SK-N-SH (cell line): ENCODE data around the gene RIT1. TPM values are rescaled to one million over a fixed set of nuclear protein-coding genes. Genes with fewer than 3 reads are reported as not detected.

ENCODE experiments used
- CTCF ChIA-PET: fragments of 300-600, 350-600 bp; formaldehyde crosslinking; extraction: SDS; loops from one replicate; lab custom pipeline; 2021; lab: Yijun Ruan, JAX
- POLR2A ChIA-PET: fragments of 350-600 bp; sonication (Branson Sonifier 250); formaldehyde crosslinking; extraction: SDS; loops from one replicate; lab custom pipeline; 2020; ENCODE audit warnings: antibody characterized with exemption, inconsistent platforms; lab: Yijun Ruan, JAX
- DNase-seq: peaks from one replicate; pipeline ENCODE4 v3.0.0; 2012
- H2AFZ ChIP-seq: fragments of 200-600 bp; sonication (generic); 2 replicates; pipeline ENCODE4 v1.8.1; 2016; ENCODE audit warnings: antibody characterized with exemption, mild to moderate bottlenecking, low read depth
- H3F3A ChIP-seq: fragments of 200-600 bp; sonication (generic); replicated peaks from 2 replicates; pipeline ENCODE3; 2016; ENCODE audit warnings: antibody characterized with exemption, mild to moderate bottlenecking; ENCODE audit not compliant: insufficient read depth
- H3K27ac ChIP-seq, 2 experiments: fragments of 200-500 bp in 1 of 2; fragments of 200-600 bp in 1 of 2; sonication (Bioruptor generic) in 1 of 2; sonication (generic), shearing (Covaris generic) in 1 of 2; 2 replicates each; pipeline versions ENCODE4 v1.5.1 to v1.6.1; 2014 to 2016; ENCODE audit warnings: low read depth in 2 of 2, inconsistent platforms in 1 of 2, low read length in 1 of 2, mild to moderate bottlenecking in 1 of 2, mixed read lengths in 1 of 2
- H3K27me3 ChIP-seq: fragments of 200-600 bp; sonication (generic), shearing (Covaris generic); 2 replicates; pipeline ENCODE4 v1.6.1; 2016; ENCODE audit warnings: mixed run types; ENCODE audit not compliant: insufficient read depth
- H3K36me3 ChIP-seq, 2 experiments: fragments of 200-500 bp in 1 of 2; fragments of 200-600 bp in 1 of 2; sonication (Bioruptor generic) in 1 of 2; sonication (generic) in 1 of 2; replicated peaks in 1 of 2; 2 replicates each; pipeline versions ENCODE3 to v1.5.1; 2014 to 2016; ENCODE audit warnings: low read length in 1 of 2, mild to moderate bottlenecking in 1 of 2; ENCODE audit not compliant: insufficient read depth in 2 of 2, control insufficient read depth in 1 of 2
- H3K4me1 ChIP-seq, 2 experiments: fragments of 200-500 bp in 1 of 2; fragments of 200-600 bp in 1 of 2; sonication (Bioruptor generic) in 1 of 2; sonication (generic), shearing (Covaris generic) in 1 of 2; 2 replicates each; pipeline versions ENCODE4 v1.5.1 to v1.6.1; 2014 to 2016; ENCODE audit warnings: low read depth in 1 of 2, low read length in 1 of 2, mixed run types in 1 of 2; ENCODE audit not compliant: insufficient read depth in 2 of 2, control insufficient read depth in 1 of 2
- H3K4me2 ChIP-seq: fragments of 200-600 bp; sonication (generic), shearing (Covaris generic); 2 replicates; pipeline ENCODE4 v1.6.1; 2017; ENCODE audit warnings: mixed run types
- H3K4me3 ChIP-seq, 2 experiments: fragments of 200-500 bp in 1 of 2; fragments of 200-600 bp in 1 of 2; sonication (Bioruptor generic) in 1 of 2; sonication (generic), shearing (Covaris generic) in 1 of 2; 2 replicates each; pipeline versions ENCODE4 v1.5.1 to v1.8.1; 2014 to 2016; ENCODE audit warnings: low read depth in 2 of 2, inconsistent platforms in 1 of 2, low read length in 1 of 2, mild to moderate bottlenecking in 1 of 2, mixed read lengths in 1 of 2, moderate library complexity in 1 of 2
- H3K79me2 ChIP-seq: fragments of 200-600 bp; sonication (generic); 2 replicates; pipeline ENCODE4 v1.8.1; 2017; ENCODE audit warnings: mild to moderate bottlenecking; ENCODE audit not compliant: insufficient read depth
- H3K9ac ChIP-seq: fragments of 200-600 bp; sonication (generic); 2 replicates; pipeline ENCODE4 v1.6.1; 2017; ENCODE audit warnings: mixed run types
- H3K9me2 ChIP-seq: fragments of 200-600 bp; sonication (generic); 2 replicates; pipeline ENCODE4 v1.6.1; 2017; ENCODE audit warnings: mixed run types
- H3K9me3 ChIP-seq: fragments of 200-600 bp; sonication (generic); 2 replicates; pipeline ENCODE4 v1.6.1; 2017; ENCODE audit warnings: mixed run types, mild to moderate bottlenecking, moderate library complexity
- H4K20me1 ChIP-seq: fragments of 200-600 bp; sonication (generic); 2 replicates; pipeline ENCODE4 v1.6.1; 2017; ENCODE audit warnings: mild to moderate bottlenecking, mixed run types; ENCODE audit not compliant: insufficient read depth
- CTCF ChIP-seq: fragments of 200-600 bp; sonication (generic); IDR thresholded peaks from 2 replicates; pipeline ENCODE4 v1.6.1; 2017; ENCODE audit warnings: antibody characterized with exemption, mild to moderate bottlenecking, moderate library complexity
- ELF1 ChIP-seq: IDR thresholded peaks from 2 replicates; pipeline ENCODE4 v1.4.0; 2012
- FOSL2 ChIP-seq: IDR thresholded peaks from 2 replicates; pipeline ENCODE4 v1.4.0; 2012; ENCODE audit warnings: low read depth, mild to moderate bottlenecking, moderate library complexity, borderline replicate concordance
- FOXM1 ChIP-seq: IDR thresholded peaks from 2 replicates; pipeline ENCODE4 v1.4.0; 2012; ENCODE audit warnings: low read depth, mild to moderate bottlenecking
- GABPA ChIP-seq: IDR thresholded peaks from 2 replicates; pipeline ENCODE4 v1.4.0; 2012; ENCODE audit warnings: low read depth, mild to moderate bottlenecking
- GATA2 ChIP-seq: sonication (generic); formaldehyde crosslinking; IDR thresholded peaks from 2 replicates; pipeline ENCODE4 v1.5.0; 2020; ENCODE audit warnings: mild to moderate bottlenecking, missing genetic modification reagents
- IRF3 ChIP-seq: fragments of 150-350 bp; IDR thresholded peaks from 2 replicates; pipeline ENCODE4 v1.6.1; 2016; ENCODE audit warnings: mild to moderate bottlenecking, low read depth, low read length
- MAX ChIP-seq: IDR thresholded peaks from 2 replicates; pipeline ENCODE4 v1.4.0; 2012; ENCODE audit warnings: low read depth
- PBX3 ChIP-seq: IDR thresholded peaks from 2 replicates; pipeline ENCODE4; 2012
- RFX5 ChIP-seq: IDR thresholded peaks from 2 replicates; pipeline ENCODE4 v1.6.1; 2012; ENCODE audit warnings: mild to moderate bottlenecking, improper control_type of control experiment, low read length
- SIN3A ChIP-seq: IDR thresholded peaks from 2 replicates; pipeline ENCODE4 v1.6.1; 2012; ENCODE audit warnings: low read depth, mild to moderate bottlenecking, low read length, moderate library complexity, borderline replicate concordance
- SMC3 ChIP-seq: IDR thresholded peaks from 2 replicates; pipeline ENCODE4 v1.6.1; 2012; ENCODE audit warnings: low read depth, low read length, improper control_type of control experiment
- TAF1 ChIP-seq: IDR thresholded peaks from 2 replicates; pipeline ENCODE4 v1.6.1; 2012; ENCODE audit warnings: low read depth, mild to moderate bottlenecking, low read length, moderate library complexity, borderline replicate concordance
- TCF12 ChIP-seq: IDR thresholded peaks from 2 replicates; pipeline ENCODE4 v1.4.0; 2012
- TEAD4 ChIP-seq: IDR thresholded peaks from 2 replicates; pipeline ENCODE4 v1.4.0; 2012; ENCODE audit warnings: mild to moderate bottlenecking, borderline replicate concordance; ENCODE audit not compliant: insufficient read depth
- YY1 ChIP-seq: IDR thresholded peaks from 2 replicates; pipeline ENCODE4 v1.4.0; 2012; ENCODE audit warnings: low read depth, mild to moderate bottlenecking
- WGBS: methylation state at CpG from one replicate; pipeline ENCODE4 v1.1.6; 2017; ENCODE audit warnings: low lambda C conversion rate; 5-methylcytosine and 5-hydroxymethylcytosine counted together
- polyA plus RNA-seq, 3 experiments: library from polyadenylated mRNA; depleted of rRNA; stranded (reverse); fragments of >200 nt; gene quantifications; 2 replicates each; pipeline ENCODE4 v1.2.3, GENCODE V29; 2012

The RIT1 gene
- polyA plus RNA-seq, 1 of the 3 experiments (the other 2 are of a cell fraction) = 28.8 TPM

- Histone ChIP-seq H2AFZ (no peak overlapping the region), H3F3A (peaks cover 12% of the 10 kb centered on the region), H3K4me1 (0 out of 4 replicates have a peak, but pooled peaks cover 0 to 8% of the 10 kb centered on the region in 2 experiments), H3K4me3 (no peak overlapping the region), H3K27ac (no peak overlapping the region), H3K27me3 (no peaks in the 10 kb centered on the region), H4K20me1 (no peaks in the 10 kb centered on the region), H3K9me3 (no peaks in the 10 kb centered on the region), H3K9ac (no peak overlapping the region), H3K36me3 (peaks cover 43 to 91% of the 10 kb centered on the region in 2 experiments), H3K4me2 (no peak overlapping the region), H3K79me2 (peaks cover 47% of the 10 kb centered on the region), H3K9me2 (no peaks in the 10 kb centered on the region)
- no peak for TF ChIP-seq SMC3
- no peak for TF ChIP-seq TCF12
- no peak for TF ChIP-seq GATA2 (CRISPR knock-in tag)
- no peak for TF ChIP-seq YY1
- TF ChIP-seq GABPA = no peak
- TF ChIP-seq TAF1 = no peak
- TF ChIP-seq SIN3A = no peak
- TF ChIP-seq IRF3 = no peak
- no peak for TF ChIP-seq ELF1
- TF ChIP-seq FOSL2 = no peak
- TF ChIP-seq RFX5 = no peak
- no peak for TF ChIP-seq FOXM1
- CTCF ChIA-PET = interaction anchor here (0.7 to 1.3 kb wide), 4 partner anchors 10 to 85 kb away, joined by 3 to 5 read pairs (median 4); no protein-coding TSS in a partner anchor
- 94% methylated on average over 12 of the region's 12 CpGs for WGBS
- POLR2A ChIA-PET = interaction anchor here (0.9 kb wide), 1 partner anchor 47 kb away, joined by 3 read pairs; the partner anchor contains the start of gene GON4L
- DNase-seq = no peak
Measured at GRCh38 chr1:155904261-155904660, 6.9 kb downstream of the RIT1 start.

- peaks cover 15% of the 10 kb centered on the region; the same call in 1 of the 2 replicates for H3K79me2 ChIP-seq
- H4K20me1 ChIP-seq = no peaks in the 10 kb centered on the region
- DNase-seq = no peak
- no peaks in the 10 kb centered on the region for H3K27me3 ChIP-seq
- 98% methylated on average over 4 of the region's 4 CpGs for WGBS
- H2AFZ ChIP-seq = no peak overlapping the region
- TF ChIP-seq PBX3 (no peak), TEAD4 (no peak), GABPA (no peak), SIN3A (no peak), FOXM1 (no peak), MAX (no peak), YY1 (no peak), TCF12 (no peak), CTCF (no peak), FOSL2 (no peak)
- no peak overlapping the region for H3K4me3 ChIP-seq
- peaks cover 37 to 81% of the 10 kb centered on the region in 2 experiments for H3K36me3 ChIP-seq
- H3K9ac ChIP-seq = no peak overlapping the region
- H3K4me2 ChIP-seq = no peak overlapping the region
- ChIA-PET POLR2A (no interaction called here), CTCF (no interaction called here)
- peaks cover 16% of the 10 kb centered on the region for H3F3A ChIP-seq
- no peak overlapping the region for H3K27ac ChIP-seq
- no peaks in the 10 kb centered on the region for H3K9me3 ChIP-seq
- peaks cover 0 to 3% of the 10 kb centered on the region in 2 experiments; a peak in 1 of 4 replicates for H3K4me1 ChIP-seq
- H3K9me2 ChIP-seq = no peaks in the 10 kb centered on the region
Measured at GRCh38 chr1:155900161-155900560, 11.0 kb downstream of the RIT1 start.
